ENCODE measurements around the gene HLF. TPM values are rescaled to one million over a fixed set of nuclear protein-coding genes. Genes with fewer than 3 reads are reported as not detected.

HLF gene
- total RNA-seq, 1 donor from 2014 or later = 0.25 TPM

GRCh38 chr17:55340176-55340575 lies 75.4 kb downstream of the HLF start:
- H3K36me3 ChIP-seq (ENCODE audit: control insufficient read depth, insufficient read depth, low read length) = no peaks in the 10 kb centered on the region
- H3K4me3 ChIP-seq (ENCODE audit: low read depth, low read length) = no peak overlapping the region
- H3K27me3 ChIP-seq (ENCODE audit: control insufficient read depth, insufficient read depth, low read length) = no peaks in the 10 kb centered on the region
- DNase-seq (ENCODE audit: low read depth) = no peak
- TF ChIP-seq, protein P1, sequence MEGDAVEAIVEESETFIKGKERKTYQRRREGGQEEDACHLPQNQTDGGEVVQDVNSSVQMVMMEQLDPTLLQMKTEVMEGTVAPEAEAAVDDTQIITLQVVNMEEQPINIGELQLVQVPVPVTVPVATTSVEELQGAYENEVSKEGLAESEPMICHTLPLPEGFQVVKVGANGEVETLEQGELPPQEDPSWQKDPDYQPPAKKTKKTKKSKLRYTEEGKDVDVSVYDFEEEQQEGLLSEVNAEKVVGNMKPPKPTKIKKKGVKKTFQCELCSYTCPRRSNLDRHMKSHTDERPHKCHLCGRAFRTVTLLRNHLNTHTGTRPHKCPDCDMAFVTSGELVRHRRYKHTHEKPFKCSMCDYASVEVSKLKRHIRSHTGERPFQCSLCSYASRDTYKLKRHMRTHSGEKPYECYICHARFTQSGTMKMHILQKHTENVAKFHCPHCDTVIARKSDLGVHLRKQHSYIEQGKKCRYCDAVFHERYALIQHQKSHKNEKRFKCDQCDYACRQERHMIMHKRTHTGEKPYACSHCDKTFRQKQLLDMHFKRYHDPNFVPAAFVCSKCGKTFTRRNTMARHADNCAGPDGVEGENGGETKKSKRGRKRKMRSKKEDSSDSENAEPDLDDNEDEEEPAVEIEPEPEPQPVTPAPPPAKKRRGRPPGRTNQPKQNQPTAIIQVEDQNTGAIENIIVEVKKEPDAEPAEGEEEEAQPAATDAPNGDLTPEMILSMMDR (IDR thresholded peaks at IDR 0.05; ENCODE audit: insufficient read depth, low read length, poor library complexity, severe bottlenecking) = no peak

DNA sequence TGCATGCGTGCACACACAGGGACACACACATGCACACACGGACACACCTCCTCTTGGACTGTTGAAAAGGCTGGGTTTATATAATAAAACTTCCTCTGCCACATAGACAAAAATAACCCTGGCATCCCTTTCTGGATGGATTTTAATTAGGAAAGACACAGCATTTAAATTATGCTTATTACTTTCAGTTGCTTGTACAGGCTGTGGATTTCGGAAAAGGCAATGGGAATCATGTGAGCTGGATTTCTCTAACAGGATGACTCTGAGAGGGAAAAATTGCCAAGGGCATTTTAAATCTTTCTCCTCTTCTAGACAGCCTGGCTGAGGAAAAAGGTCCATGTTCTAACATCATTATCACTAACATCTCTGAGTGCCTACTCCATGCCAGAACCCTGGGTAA lies 75.9 kb downstream of the HLF start:
- H3K27me3 ChIP-seq (ENCODE audit: control insufficient read depth, insufficient read depth, low read length) = no peaks in the 10 kb centered on the region
- no peak overlapping the region for H3K4me3 ChIP-seq (ENCODE audit: low read depth, low read length)
- no peaks in the 10 kb centered on the region for H3K36me3 ChIP-seq (ENCODE audit: control insufficient read depth, insufficient read depth, low read length)
- no peak for DNase-seq (ENCODE audit: low read depth)
- TF ChIP-seq, protein P1 (IDR thresholded peaks at IDR 0.05; ENCODE audit: insufficient read depth, low read length, poor library complexity, severe bottlenecking) = no peak

DNA sequence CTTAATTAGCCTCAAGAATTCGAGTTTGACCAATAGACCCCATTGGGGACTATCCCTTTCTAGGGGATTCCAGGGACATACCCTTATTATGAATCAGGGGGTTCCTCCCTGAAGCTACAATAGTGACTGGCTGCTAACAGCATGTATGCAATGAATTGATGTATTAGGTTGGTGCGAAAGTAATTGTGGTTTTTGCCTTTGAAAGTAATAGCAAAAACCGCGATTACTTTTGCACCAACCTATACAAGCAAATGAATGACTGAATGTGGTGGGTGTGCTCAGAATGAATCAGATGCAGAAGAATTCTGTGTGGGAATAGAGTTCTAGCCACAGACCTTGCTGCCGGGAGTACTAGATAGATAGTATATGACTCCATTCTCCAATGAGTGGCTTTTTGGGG lies 76.7 kb downstream of the HLF start:
- TF ChIP-seq, protein P1 (IDR thresholded peaks at IDR 0.05; ENCODE audit: insufficient read depth, low read length, poor library complexity, severe bottlenecking) = no peak
- Histone ChIP-seq H3K27me3 (ENCODE audit: control insufficient read depth, insufficient read depth, low read length) (no peaks in the 10 kb centered on the region), H3K4me3 (ENCODE audit: low read depth, low read length) (no peak overlapping the region), H3K36me3 (ENCODE audit: control insufficient read depth, insufficient read depth, low read length) (no peaks in the 10 kb centered on the region)
- no peak for DNase-seq (ENCODE audit: low read depth)

DNA sequence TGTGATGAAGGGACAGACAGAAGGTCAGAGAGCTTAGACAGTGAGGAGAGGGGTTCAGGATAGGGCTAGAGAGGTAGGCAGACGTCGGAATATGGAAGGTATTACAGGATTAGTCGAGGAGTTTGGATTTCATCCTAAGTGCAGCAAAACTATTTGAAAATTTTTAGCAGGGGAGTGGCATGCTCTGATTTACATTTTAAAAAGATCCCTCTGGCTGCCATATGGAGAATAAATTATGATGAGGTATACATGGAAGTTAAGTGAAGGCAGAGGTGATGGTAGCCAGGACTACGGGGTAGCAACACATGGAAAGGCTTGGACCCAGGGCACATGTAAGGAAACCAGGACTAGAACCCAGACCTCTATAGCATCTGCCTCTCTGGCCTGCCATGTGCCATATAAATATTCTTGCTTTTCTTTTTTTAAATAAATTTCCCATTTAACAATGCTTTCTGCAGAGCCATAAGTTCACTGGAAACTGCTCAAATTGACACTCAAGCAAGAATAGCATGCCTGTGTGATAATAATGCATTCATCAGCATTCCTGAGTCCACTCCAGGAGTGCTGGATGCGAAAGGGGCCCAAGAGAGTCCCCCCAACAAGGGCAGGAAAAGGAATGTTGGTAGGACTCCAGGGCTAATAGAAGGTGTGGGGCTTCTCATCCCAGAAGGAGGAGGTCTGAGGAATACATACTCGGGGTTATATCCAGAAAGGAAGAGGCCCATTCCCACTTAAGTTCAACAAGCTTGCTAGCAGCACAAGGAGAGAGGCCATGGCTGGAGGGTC lies 78.2 kb downstream of the HLF start:
- no peak overlapping the region for H3K4me3 ChIP-seq (ENCODE audit: low read depth, low read length)
- no peaks in the 10 kb centered on the region for H3K27me3 ChIP-seq (ENCODE audit: control insufficient read depth, insufficient read depth, low read length)
- TF ChIP-seq, protein P1 (IDR thresholded peaks at IDR 0.05; ENCODE audit: insufficient read depth, low read length, poor library complexity, severe bottlenecking) = no peak
- H3K36me3 ChIP-seq (ENCODE audit: control insufficient read depth, insufficient read depth, low read length) = no peaks in the 10 kb centered on the region
- no peak for DNase-seq (ENCODE audit: low read depth)

DNA sequence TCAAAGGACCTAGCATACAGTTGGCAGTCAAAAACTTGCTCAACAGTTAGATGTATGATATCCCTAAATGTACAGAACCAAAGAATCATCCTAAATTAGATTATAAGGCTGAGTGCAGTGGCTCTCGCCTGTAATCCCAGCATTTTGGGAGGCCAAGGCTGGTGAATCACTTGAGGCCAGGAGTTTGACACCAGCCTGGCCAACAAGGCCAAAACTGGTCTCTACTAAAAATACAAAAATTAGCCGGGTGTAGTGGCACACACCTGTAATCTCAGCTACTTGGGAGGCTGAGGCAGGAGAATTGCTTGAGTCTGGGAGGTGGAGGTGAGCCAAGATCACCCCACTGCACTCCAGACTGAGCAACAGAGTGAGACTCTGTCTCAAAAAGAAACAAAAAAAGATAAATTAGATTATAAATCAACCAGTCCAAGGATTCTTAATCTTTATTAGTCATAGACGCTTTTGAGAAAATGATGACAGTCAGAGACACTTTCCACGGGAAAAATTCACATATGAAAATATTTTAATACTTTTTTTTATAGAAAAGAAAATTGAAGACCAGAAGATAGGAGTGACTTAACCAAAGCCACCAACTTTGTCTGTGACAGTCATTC lies 79.2 kb downstream of the HLF start:
- DNase-seq (ENCODE audit: low read depth) = no peak
- TF ChIP-seq, protein P1 (IDR thresholded peaks at IDR 0.05; ENCODE audit: insufficient read depth, low read length, poor library complexity, severe bottlenecking) = no peak
- no peaks in the 10 kb centered on the region for H3K27me3 ChIP-seq (ENCODE audit: control insufficient read depth, insufficient read depth, low read length)
- no peaks in the 10 kb centered on the region for H3K36me3 ChIP-seq (ENCODE audit: control insufficient read depth, insufficient read depth, low read length)
- H3K4me3 ChIP-seq (ENCODE audit: low read depth, low read length) = no peak overlapping the region
